GM10266 (cell line): ENCODE measurements around the gene HK2.
"Not testable (repeated sequence)": the region's sequence is repeated elsewhere in the genome, so short reads cannot be mapped to it uniquely, and the experiment has no call there.

Source experiments
- DNase-seq: peaks from one replicate; pipeline ENCODE4 v3.0.0; 2012; ENCODE audit errors: extremely low spot score
- TF ChIP-seq, protein P1 (sequence below): IDR thresholded peaks from 2 replicates; pipeline ENCODE4 v1.5.1; 2012; ENCODE audit warnings: mild to moderate bottlenecking, low read depth; ENCODE audit not compliant: control insufficient read depth, insufficient read depth; ENCODE audit errors: missing control alignments

HK2 gene

GRCh38 chr2:74847070-74847858 is 13.3 kb downstream of the HK2 start:
- no peak for DNase-seq
- TF ChIP-seq, protein P1, sequence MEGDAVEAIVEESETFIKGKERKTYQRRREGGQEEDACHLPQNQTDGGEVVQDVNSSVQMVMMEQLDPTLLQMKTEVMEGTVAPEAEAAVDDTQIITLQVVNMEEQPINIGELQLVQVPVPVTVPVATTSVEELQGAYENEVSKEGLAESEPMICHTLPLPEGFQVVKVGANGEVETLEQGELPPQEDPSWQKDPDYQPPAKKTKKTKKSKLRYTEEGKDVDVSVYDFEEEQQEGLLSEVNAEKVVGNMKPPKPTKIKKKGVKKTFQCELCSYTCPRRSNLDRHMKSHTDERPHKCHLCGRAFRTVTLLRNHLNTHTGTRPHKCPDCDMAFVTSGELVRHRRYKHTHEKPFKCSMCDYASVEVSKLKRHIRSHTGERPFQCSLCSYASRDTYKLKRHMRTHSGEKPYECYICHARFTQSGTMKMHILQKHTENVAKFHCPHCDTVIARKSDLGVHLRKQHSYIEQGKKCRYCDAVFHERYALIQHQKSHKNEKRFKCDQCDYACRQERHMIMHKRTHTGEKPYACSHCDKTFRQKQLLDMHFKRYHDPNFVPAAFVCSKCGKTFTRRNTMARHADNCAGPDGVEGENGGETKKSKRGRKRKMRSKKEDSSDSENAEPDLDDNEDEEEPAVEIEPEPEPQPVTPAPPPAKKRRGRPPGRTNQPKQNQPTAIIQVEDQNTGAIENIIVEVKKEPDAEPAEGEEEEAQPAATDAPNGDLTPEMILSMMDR: no peak

GRCh38 chr2:74849228-74849892 is 15.4 kb downstream of the HK2 start:
- DNase-seq: no peak
- TF ChIP-seq, protein P1: no peak

GRCh38 chr2:74850496-74851190 is 16.7 kb downstream of the HK2 start:
- no peak for DNase-seq
- TF ChIP-seq, protein P1: no peak

GRCh38 chr2:74851191-74851566 is 17.3 kb downstream of the HK2 start:
- TF ChIP-seq, protein P1: no peak
- no peak for DNase-seq

DNA sequence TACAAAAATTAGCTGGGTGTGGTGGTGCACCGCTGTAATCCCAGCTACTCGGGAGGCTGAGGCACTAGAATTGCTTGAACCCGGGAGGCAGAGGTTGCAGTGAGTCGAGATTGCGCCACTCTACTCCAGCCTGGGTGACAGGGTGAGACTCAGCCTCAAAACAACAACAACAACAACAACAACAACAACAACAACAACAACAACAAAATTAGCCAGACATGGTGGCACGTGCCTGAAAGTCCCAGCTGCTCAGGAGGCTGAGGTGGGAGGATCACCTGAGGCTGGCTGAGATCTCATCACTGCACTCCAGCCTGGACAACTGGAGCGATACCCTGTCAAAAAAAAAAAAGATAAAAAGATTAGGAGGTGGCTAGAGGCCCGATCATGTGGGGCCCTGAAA is 19.4 kb downstream of the HK2 start:
- not testable (repeated sequence) for DNase-seq

DNA sequence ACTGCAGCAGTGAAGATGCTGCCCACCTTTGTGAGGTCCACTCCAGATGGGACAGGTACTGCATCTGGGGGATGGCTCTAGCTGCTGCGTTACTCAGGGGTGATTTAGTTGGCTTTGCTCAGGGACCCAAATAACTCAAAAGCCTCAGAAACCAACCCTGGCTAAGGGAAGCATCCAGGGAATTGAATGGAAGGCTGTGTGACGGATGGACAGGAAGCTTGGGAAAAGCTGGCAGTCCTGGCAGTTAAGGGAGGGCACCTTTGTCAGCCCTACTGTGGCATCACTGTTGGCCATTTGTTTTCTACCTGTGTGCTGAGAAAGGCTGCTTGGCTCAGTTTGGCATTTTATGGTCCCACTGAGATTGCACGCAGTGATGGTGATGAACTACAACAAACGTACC is 20.5 kb downstream of the HK2 start:
- no peak for DNase-seq
- TF ChIP-seq, protein P1: no peak

- DNase-seq: not testable (repeated sequence)
Measured at GRCh38 chr2:74855114-74855707, 21.3 kb downstream of the HK2 start.
